Stimulated activated CD8-positive, alpha-beta memory T cell treated with anti-CD3 and anti-CD28 coated beads, Interleukin-7, amount 100 ng/mL, for 24 hours (primary cell): ENCODE data around the gene DTYMK.

Experiments used
- DNase-seq: peaks from one replicate; pipeline ENCODE4 v3.0.0-alpha.2; 2020; ENCODE audit warnings: low read depth

The DTYMK gene

GRCh38 chr2:241645915-241646645 lies 40.5 kb downstream of the DTYMK start:
- no peak for DNase-seq

DNA sequence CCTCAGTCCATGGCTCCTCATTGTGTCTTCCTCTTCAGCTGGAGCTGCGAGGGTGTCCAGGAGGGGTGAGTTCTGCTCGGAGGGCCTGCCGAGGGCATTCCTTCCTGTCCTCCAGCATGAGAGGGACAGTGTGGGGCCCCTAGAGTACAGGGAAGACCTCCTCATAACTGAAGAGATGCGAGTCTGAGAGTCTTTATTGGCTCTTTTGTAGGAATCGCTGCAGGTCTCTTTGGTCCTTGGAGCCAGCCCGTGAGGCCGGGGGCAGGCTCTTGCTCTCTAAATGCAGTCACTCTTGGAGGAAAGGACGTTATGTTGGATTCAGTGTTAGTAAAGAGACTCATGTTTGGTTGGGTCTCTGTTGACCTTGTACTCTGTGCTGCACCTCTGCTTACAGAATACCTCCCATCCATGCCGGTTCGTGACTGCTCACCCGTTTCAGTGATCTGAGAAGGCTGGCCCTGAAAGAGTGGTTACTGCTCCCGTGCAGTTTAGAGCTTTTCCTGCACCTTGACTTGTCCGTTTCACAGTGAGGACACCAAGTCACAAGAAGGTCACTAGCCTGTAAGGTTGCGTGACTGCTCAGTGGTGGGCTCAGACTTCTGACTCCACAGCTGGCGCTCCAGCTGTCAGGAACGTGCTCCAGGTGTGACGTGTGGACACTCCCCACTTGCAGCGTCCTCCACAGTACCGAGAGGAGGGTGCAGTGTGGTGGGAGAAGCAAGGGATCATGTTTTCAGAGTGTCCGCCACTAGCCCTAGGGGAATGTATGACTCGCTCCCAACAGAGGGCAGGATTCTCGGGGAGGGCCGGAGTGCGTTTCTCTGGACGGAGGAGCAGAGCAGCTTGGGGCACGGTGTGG lies 41.3 kb downstream of the DTYMK start:
- DNase-seq: no peak

GRCh38 chr2:241641631-241642030 lies 45.0 kb downstream of the DTYMK start:
- no peak for DNase-seq

DNA sequence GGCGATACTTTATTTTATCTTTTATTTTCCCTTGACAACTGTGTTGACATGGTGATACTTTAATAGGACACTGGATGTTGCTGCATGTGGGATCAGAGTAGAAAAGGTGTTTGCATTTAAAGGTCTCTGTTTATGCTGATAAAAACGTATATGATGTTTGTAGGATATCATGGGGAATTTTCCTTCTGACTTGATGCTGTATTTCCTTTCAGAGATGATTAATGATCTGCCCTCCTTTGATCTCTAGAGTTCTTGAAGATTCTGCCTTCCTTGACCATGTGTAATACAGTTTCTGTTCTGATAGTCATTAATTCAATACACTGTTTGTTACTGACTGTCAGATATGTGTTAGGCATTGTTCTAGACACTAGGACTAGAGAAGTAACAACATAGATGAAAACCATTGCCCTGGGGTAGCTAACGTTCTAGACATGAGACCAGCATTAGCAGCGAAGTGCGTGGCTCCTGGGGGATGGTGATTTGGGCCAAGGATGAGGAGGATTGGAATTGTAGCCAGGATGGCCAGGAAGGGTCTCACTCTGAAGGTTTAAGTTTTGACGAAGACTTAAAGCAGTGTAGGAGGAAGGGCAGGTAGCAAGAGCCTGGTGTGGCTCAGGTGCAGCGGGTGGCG lies 46.3 kb downstream of the DTYMK start:
- DNase-seq: no peak

DNA sequence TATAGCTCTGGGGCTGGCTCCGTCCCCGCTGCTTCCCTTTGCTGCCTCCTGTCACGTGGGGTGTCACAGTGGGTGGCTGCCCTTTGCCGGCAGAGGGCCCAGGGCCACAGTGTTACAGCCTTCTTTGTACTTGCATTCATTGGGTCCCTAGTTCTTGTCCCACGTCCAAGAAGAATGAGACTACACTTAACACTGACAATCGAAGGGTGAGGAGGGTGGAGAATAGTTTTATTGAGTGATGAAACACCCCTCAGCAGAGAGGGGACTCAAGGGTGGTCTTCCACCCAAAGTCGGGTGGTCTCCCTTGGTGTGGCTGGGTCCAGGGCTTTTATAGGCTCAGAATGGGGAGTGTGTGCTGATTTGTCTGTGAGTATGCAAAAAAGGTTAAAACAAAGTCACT lies 47.2 kb downstream of the DTYMK start:
- no peak for DNase-seq

DNA sequence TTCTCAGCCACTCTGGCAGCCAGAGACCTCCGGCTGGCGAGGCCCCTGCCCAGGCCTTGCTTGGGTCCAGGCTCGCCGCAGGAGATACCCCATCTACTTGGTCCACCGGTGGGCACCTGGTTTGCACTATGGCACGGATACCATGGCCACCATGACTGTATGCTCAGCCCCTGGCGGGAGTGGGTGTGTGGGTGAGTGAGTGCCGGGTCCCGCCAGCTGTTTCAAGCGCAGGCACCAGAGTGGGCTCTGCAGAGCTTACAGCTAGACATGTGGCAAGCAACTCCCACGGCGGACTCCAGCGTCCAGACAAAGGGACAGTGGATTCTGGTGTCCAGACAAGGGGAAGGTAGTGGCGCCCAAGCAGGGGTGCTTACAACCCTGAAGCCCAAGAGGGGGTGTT lies 47.7 kb downstream of the DTYMK start:
- DNase-seq: no peak

- DNase-seq: peak; percentile 35
Measured at GRCh38 chr2:241637795-241638660, 48.6 kb downstream of the DTYMK start.

DNA sequence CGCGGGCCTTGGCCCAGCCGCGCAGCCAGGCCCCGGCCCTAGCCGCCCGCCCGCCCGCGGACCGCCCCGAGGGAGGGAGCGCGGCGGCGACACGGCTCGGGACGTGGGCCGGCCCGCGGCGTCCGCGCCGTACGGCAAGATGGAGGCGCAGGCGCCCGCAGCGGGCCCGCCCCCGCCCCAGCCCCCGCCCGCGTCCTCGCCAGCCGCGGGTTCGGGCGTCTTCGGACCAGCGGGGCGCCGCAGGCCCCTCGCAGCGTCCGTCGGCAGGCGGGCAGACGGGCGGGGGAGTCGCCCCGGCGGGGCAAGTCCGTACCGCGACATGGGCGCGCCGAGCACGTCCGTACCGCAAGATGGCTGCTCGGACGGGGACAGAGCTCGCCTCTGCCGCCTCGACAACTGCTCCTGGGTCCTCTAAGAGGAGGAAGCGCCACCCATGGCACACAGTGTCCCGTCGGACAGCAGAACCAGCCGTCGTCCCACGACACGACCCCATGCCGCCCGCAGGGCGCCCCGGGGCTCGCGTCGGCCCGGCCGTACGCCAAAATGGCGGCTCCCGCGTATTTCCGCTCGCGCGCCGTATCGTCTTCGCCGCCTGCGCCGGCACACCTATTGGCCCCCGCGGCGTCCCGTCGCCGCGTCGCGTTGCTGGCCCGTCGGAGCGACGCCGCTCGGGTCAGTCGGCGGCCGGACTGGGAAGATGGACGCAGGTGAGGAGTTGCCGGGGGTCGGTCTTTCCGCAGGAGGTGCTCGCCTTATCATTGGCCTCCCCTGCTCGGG lies 49.4 kb downstream of the DTYMK start, which contains the start of the genes ATG4B and THAP4:
Gene ATG4B (plus strand): TSS at position 676 of the 777 bp plus-strand sequence. CDS start 22 bp downstream, at position 698.
Gene THAP4 (minus strand): TSS at position 141 of the 777 bp plus-strand sequence. CDS start 141 bp downstream, outside the sequence.
- peak; percentile 46 for DNase-seq

GRCh38 chr2:241636182-241637017 lies 50.2 kb downstream of the DTYMK start:
- peak; percentile 9 for DNase-seq

GRCh38 chr2:241635756-241636155 lies 50.9 kb downstream of the DTYMK start:
- DNase-seq: no peak

DNA sequence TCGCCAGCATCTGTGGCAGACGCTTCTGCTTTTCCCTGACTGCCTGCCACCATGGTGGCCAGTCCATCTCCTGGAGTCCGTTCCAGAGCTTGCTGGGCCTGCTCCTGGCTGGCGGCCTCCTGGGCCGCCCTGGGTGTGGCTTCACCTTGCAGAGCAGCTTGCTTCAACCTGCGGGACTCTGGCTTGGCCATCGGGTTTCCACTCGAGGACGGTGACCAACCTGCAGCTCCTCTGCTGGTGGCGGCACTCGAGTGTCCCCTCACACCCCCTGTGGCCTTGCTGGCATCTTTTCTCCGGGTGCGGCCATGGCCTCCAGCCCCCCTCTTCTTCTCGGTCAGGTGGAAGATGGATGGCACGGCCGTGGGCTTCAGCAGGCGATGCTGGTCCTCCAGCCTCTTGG lies 53.1 kb downstream of the DTYMK start:
- no peak for DNase-seq

GRCh38 chr2:241632478-241633325 lies 53.9 kb downstream of the DTYMK start:
- no peak for DNase-seq

DNA sequence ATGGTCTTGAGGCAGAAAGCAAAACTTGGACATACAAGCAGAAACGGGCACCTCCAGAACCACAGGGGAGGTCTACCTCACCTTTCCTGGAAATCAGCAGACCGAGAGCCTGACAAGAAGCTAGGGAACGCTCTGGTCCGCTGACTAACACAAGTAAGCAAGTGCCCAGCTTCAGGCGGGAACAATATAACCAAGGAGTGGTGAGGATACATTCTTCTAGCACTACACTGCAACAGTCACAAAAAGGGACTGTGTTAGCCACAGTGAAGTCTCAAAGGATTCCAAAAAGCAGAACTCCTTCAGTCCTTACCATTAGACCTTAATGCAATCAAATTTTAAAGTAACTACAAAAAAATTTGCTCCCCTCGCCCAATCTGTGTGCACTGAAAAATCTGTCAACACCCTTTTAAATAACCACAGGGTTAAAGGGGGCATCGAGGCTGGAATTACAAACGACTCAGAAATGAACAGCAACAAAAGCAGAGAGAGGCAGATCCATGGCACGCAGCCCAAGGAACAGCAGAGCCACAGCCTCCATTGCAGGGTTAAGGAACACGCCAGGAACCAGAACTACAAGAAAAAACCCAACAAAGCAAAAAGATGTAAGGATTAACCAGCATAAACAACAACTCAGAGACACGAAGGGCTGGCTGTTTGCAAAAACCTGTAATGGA lies 56.7 kb downstream of the DTYMK start:
- DNase-seq: no peak

DNA sequence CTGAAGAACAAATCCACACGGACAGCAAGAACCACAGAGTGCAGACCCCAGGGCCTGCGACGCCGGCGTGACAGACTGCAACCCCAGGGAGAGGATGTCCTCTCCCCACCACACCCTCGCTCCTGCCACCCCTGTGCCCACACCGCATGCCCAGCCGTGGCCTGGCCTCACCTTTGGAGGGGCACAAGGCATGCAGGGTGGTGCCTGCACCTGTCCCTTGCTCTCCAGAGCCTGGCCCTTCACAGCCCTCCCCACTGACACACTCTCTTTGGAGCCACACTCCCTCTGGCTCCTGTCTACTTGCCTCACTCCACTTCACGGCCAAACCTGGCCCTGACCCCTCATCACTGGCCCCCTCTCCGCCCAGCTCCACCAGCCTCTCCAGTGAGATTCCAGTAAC lies 58.9 kb downstream of the DTYMK start:
- no peak for DNase-seq
